Calu3 (cell line): ENCODE measurements around the gene SUPT4H1. TPM values are rescaled to one million over a fixed set of nuclear protein-coding genes. Genes with fewer than 3 reads are reported as not detected.

Source experiments
- BruUV-seq: library from RNA; stranded (reverse); fragments of 400-500 nt; replicated peaks from 2 replicates; lab custom pipeline; 2021; lab: Mats Ljungman, UMichigan
- CTCF ChIA-PET: fragments of 300-600 bp; sonication (Branson Sonifier 250); formaldehyde crosslinking; loops from one replicate; lab custom pipeline; 2022; ENCODE audit warnings: antibody characterized with exemption; lab: Charles Lee
- DNase-seq: peaks from one replicate; pipeline ENCODE4 v3.0.0; 2022
- H3K27ac Mint-ChIP-seq: one replicate; pipeline ENCODE4 v1.8.0; 2022; ENCODE audit warnings: mixed read lengths; ENCODE audit not compliant: unreplicated experiment
- H3K27me3 Mint-ChIP-seq: one replicate; pipeline ENCODE4 v1.8.0; 2022; ENCODE audit warnings: mixed read lengths; ENCODE audit not compliant: unreplicated experiment
- H3K36me3 Mint-ChIP-seq: one replicate; pipeline ENCODE4 v1.8.0; 2022; ENCODE audit warnings: mild to moderate bottlenecking, moderate library complexity, mixed read lengths; ENCODE audit not compliant: insufficient read depth, unreplicated experiment
- H3K4me1 Mint-ChIP-seq: one replicate; pipeline ENCODE4 v1.8.0; 2022; ENCODE audit warnings: mild to moderate bottlenecking, low read depth, mixed read lengths; ENCODE audit not compliant: unreplicated experiment
- H3K4me3 Mint-ChIP-seq: one replicate; pipeline ENCODE4 v1.8.0; 2022; ENCODE audit warnings: mild to moderate bottlenecking, low read depth, moderate library complexity, mixed read lengths; ENCODE audit not compliant: unreplicated experiment
- H3K9me3 Mint-ChIP-seq: one replicate; pipeline ENCODE4 v1.8.0; 2022; ENCODE audit warnings: low read depth, mixed read lengths; ENCODE audit not compliant: unreplicated experiment
- CTCF ChIP-seq: fragments of 200-600 bp; IDR thresholded peaks from one replicate; pipeline ENCODE4 v1.8.0; 2022; ENCODE audit warnings: antibody characterized with exemption; ENCODE audit not compliant: unreplicated experiment
- intact Hi-C: fragments of 100-400 bp; cut with micrococcal nuclease; formaldehyde crosslinking; loops from one replicate; pipeline ENCODE4 v1.10.0; 2022; ENCODE audit not compliant: unreplicated experiment
- total RNA-seq: library from RNA; stranded (reverse); gene quantifications from 2 replicates; pipeline ENCODE4 v1.2.3, GENCODE V29; 2022

SUPT4H1 gene
- total RNA-seq, 1 experiment from 2014 or later = 40.3 TPM

DNA sequence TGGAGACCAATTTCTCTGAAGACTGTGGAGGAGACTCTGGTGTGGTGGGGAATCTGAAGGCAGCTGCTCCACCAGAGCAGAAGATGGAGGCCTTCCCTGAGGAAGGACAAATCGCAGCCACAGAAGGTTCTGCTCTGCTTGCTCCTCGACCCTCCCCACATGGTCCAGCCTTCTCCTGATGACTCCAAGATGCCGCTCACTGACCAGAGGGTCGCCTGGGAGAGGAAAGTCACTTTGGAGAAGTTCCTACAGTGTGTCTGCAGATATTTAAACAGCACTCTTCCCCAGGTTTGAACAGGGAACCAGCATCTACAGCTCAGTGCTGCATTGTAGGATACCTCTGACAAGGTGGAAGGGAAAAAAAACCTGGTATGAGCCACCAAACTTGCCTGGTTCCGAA lies 21.0 kb upstream of the SUPT4H1 start:
- H3K27ac Mint-ChIP-seq = no peak overlapping the region
- H3K27me3 Mint-ChIP-seq = no peaks in the 10 kb centered on the region
- DNase-seq = no peak
- H3K36me3 Mint-ChIP-seq = peaks cover 5% of the 10 kb centered on the region
- H3K4me3 Mint-ChIP-seq = no peak overlapping the region
- intact Hi-C loops = no loop called here
- TF ChIP-seq CTCF = no peak
- BruUV-seq = no TSS peak
- H3K4me1 Mint-ChIP-seq = peaks cover 28% of the 10 kb centered on the region
- CTCF ChIA-PET = no interaction called here
- H3K9me3 Mint-ChIP-seq = no peaks in the 10 kb centered on the region

GRCh38 chr17:58371300-58371950 lies 19.4 kb upstream of the SUPT4H1 start:
- Mint-ChIP-seq H3K27ac (no peak overlapping the region), H3K9me3 (no peaks in the 10 kb centered on the region), H3K27me3 (no peaks in the 10 kb centered on the region), H3K36me3 (no peaks in the 10 kb centered on the region), H3K4me3 (no peak overlapping the region), H3K4me1 (peaks cover 18% of the 10 kb centered on the region)
- no peak for DNase-seq
- intact Hi-C loops = no loop called here
- no TSS peak for BruUV-seq
- CTCF ChIA-PET = no interaction called here
- no peak for TF ChIP-seq CTCF

DNA sequence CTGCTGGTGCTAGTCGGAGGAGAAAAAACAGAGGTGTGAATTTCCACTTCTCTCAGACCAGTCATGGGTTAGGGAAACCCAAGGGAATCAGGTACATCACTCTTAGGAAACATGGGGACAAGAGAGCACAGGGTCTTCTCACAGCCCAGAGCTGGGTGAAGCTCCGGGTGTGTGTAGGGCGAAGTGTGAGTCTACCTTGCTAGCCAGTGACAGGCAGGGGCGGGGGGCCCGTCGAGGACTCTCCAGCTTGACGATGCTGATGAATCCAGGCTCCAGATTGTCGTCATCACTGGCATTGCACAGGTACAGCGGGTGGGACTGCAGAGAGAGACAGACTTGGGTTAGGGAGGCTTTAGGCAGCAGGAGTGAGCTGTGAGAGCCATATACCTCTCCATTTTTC lies 18.7 kb upstream of the SUPT4H1 start:
- TF ChIP-seq CTCF = no peak
- no peak overlapping the region for H3K4me3 Mint-ChIP-seq
- intact Hi-C loops = no loop called here
- H3K36me3 Mint-ChIP-seq = no peaks in the 10 kb centered on the region
- H3K27ac Mint-ChIP-seq = no peak overlapping the region
- BruUV-seq = no TSS peak
- peaks cover 16% of the 10 kb centered on the region for H3K4me1 Mint-ChIP-seq
- no peaks in the 10 kb centered on the region for H3K9me3 Mint-ChIP-seq
- no peaks in the 10 kb centered on the region for H3K27me3 Mint-ChIP-seq
- no peak for DNase-seq
- CTCF ChIA-PET = no interaction called here

- Mint-ChIP-seq H3K4me3 (no peak overlapping the region), H3K36me3 (no peaks in the 10 kb centered on the region), H3K27me3 (no peaks in the 10 kb centered on the region), H3K4me1 (peaks cover 12% of the 10 kb centered on the region), H3K27ac (no peak overlapping the region), H3K9me3 (no peaks in the 10 kb centered on the region)
- intact Hi-C loops = no loop called here
- TF ChIP-seq CTCF = no peak
- CTCF ChIA-PET = interaction anchor here (1.1 kb wide), 1 partner anchor 47 kb away, joined by 4 read pairs; the partner anchor contains the start of gene RNF43
- no peak for DNase-seq
- no TSS peak for BruUV-seq
These were observed 18.3 kb upstream of the SUPT4H1 start for GRCh38 chr17:58370309-58370708.
